Measurements from ENCODE around the gene PXN.

Gene PXN

DNA sequence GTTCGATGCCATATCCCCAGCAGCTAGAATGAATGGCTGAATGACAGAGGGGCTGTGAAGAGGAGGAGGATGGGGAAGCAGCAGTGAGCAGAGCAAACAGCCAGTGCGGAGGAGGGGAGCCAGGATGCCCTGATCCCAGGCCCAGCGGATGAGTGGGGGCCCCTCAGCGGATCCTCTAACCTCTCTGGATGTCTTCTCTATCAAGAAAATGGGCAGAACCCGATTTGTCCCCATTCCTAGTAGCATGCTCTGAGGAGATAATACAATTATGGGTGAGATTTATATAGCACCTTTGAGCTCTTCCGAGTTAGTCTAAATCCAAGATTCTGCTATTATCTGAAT, 34.6 kb downstream of the PXN start:
- no peaks in the 10 kb centered on the region for H3K9me3 ChIP-seq (ENCODE audit: control insufficient read depth, insufficient read depth, low read depth, low read length)
- 0 out of 2 replicates have a peak, but pooled peaks have one; percentile 23 for TF ChIP-seq ZBTB17 (tag by site-specific recombination; IDR thresholded peaks at IDR 0.05)
- no peak for TF ChIP-seq ZNF677 (tag by site-specific recombination; IDR thresholded peaks at IDR 0.05)
- TF ChIP-seq ZNF24 (tag by site-specific recombination; IDR thresholded peaks at IDR 0.05) = 0 out of 2 replicates have a peak, but pooled peaks have one; percentile 4
- peak overlapping the region; percentile 59 for H3K27ac ChIP-seq (ENCODE audit: extremely low read depth, low read depth, low read length)
- CTCF ChIA-PET = interaction anchor here (0.6 to 14.3 kb wide), 10 partner anchors 10 to 159 kb away, joined by 4 to 581 read pairs (median 10); partner anchors contain the start of genes PXN, RNU4-1, RNU4-2 and RPLP0
- H3K4me1 ChIP-seq (ENCODE audit: control insufficient read depth, insufficient read depth, low read length) = peaks cover 48% of the 10 kb centered on the region
- POLR2A ChIA-PET = interaction anchor here (0.5 to 10.5 kb wide), 19 partner anchors 11 to 798 kb away, joined by 3 to 194 read pairs (median 5); partner anchors contain the start of genes PXN, RNU4-1, RNU4-2 and RPLP0
- peak overlapping the region; percentile 6; the same call in 1 of the 2 replicates for H3K4me3 ChIP-seq (ENCODE audit: low read depth, low read length)
- H3K36me3 ChIP-seq (ENCODE audit: control insufficient read depth in 2 of 2, insufficient read depth in 1 of 2, low read length in 2 of 2) = peaks cover 0 to 8% of the 10 kb centered on the region in 2 experiments; a peak in 1 of 3 replicates

DNA sequence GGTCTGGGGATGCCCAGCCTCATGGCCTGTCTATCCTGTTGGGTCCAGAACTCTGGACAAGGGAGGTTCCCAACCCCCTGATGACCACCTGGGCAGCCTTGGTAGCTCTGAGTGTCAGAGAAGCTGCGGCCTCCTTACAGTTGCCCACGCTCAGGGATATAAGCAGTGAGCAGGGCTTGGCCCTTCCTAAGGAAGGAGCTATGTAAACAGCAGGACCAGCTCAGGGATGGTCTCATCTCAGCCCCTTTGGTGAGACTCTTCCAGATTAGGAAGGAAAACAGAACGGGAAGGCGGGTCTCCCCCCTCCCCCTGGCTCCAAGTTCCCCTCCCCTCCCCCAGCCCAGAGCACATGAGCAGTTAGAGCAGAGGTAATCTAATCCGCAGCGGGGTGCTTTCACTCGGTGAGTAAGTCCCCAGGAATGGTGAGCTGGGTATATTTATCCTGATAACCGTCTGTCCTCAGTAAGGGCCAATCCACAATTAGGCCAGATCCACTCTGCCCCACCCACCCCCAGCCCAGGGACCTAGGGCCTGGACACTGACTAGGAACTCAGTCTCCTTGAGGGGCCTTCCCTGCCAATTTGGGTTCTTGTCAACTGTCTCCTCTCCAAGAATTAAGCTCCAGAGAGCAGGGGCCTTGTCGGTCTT, 35.1 kb downstream of the PXN start:
- Histone ChIP-seq H3K9me3 (ENCODE audit: control insufficient read depth, insufficient read depth, low read depth, low read length) (no peaks in the 10 kb centered on the region), H3K36me3 (ENCODE audit: control insufficient read depth in 2 of 2, insufficient read depth in 1 of 2, low read length in 2 of 2) (peaks cover 0 to 8% of the 10 kb centered on the region in 2 experiments; a peak in 1 of 3 replicates), H3K4me1 (ENCODE audit: control insufficient read depth, insufficient read depth, low read length) (peaks cover 46% of the 10 kb centered on the region), H3K27ac (ENCODE audit: extremely low read depth, low read depth, low read length) (peak overlapping the region; percentile 71), H3K4me3 (ENCODE audit: low read depth, low read length) (peak overlapping the region; percentile 6; the same call in 1 of the 2 replicates)
- POLR2A ChIA-PET = interaction anchor here (0.5 to 10.5 kb wide), 18 partner anchors 10 to 798 kb away, joined by 3 to 194 read pairs (median 5); partner anchors contain the start of genes PXN, RNU4-1, RNU4-2 and RPLP0
- CTCF ChIA-PET = interaction anchor here (0.6 to 14.3 kb wide), 11 partner anchors 11 to 158 kb away, joined by 4 to 581 read pairs (median 10); partner anchors contain the start of genes PXN, RNU4-1, RNU4-2 and RPLP0
- TF ChIP-seq ZNF629 (tag by site-specific recombination; IDR thresholded peaks at IDR 0.05) = peak; percentile 53
- TF ChIP-seq ZFP69B (tag by site-specific recombination; IDR thresholded peaks at IDR 0.05) = 0 out of 2 replicates have a peak, but pooled peaks have one; percentile 16
- TF ChIP-seq, protein P1, sequence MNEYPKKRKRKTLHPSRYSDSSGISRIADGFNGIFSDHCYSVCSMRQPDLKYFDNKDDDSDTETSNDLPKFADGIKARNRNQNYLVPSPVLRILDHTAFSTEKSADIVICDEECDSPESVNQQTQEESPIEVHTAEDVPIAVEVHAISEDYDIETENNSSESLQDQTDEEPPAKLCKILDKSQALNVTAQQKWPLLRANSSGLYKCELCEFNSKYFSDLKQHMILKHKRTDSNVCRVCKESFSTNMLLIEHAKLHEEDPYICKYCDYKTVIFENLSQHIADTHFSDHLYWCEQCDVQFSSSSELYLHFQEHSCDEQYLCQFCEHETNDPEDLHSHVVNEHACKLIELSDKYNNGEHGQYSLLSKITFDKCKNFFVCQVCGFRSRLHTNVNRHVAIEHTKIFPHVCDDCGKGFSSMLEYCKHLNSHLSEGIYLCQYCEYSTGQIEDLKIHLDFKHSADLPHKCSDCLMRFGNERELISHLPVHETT (tag by site-specific recombination; IDR thresholded peaks at IDR 0.05) = 0 out of 2 replicates have a peak, but pooled peaks have one; percentile 43
- TF ChIP-seq KLF8 (tag by site-specific recombination; IDR thresholded peaks at IDR 0.05) = peak; percentile 69
- 0 out of 2 replicates have a peak, but pooled peaks have one; percentile 45 for TF ChIP-seq ZNF660 (tag by site-specific recombination; IDR thresholded peaks at IDR 0.05)
- TF ChIP-seq ZBTB48 (tag by site-specific recombination; IDR thresholded peaks at IDR 0.05) = peak; percentile 46; the same call in 1 of the 2 replicates
- peak; percentile 24; the same call in 1 of the 2 replicates for TF ChIP-seq SP2 (tag by site-specific recombination; IDR thresholded peaks at IDR 0.05)
- TF ChIP-seq, protein P2, sequence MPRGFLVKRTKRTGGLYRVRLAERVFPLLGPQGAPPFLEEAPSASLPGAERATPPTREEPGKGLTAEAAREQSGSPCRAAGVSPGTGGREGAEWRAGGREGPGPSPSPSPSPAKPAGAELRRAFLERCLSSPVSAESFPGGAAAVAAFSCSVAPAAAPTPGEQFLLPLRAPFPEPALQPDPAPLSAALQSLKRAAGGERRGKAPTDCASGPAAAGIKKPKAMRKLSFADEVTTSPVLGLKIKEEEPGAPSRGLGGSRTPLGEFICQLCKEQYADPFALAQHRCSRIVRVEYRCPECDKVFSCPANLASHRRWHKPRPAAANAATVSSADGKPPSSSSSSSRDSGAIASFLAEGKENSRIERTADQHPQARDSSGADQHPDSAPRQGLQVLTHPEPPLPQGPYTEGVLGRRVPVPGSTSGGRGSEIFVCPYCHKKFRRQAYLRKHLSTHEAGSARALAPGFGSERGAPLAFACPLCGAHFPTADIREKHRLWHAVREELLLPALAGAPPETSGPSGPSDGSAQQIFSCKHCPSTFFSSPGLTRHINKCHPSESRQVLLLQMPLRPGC (tag by site-specific recombination; IDR thresholded peaks at IDR 0.05) = 0 out of 2 replicates have a peak, but pooled peaks have one; percentile 33
- 0 out of 2 replicates have a peak, but pooled peaks have one; percentile 30 for TF ChIP-seq BCL11A (tag by site-specific recombination; IDR thresholded peaks at IDR 0.05; ENCODE audit: low read depth)
- TF ChIP-seq BCL11B (tag by site-specific recombination; IDR thresholded peaks at IDR 0.05; ENCODE audit: low read depth) = 0 out of 2 replicates have a peak, but pooled peaks have one; percentile 23
- TF ChIP-seq ZNF335 (tag by site-specific recombination; conservative IDR thresholded peaks at IDR 0.05) = peak; percentile 6
- 0 out of 2 replicates have a peak, but pooled peaks have one; percentile 18 for TF ChIP-seq ZNF423 (tag by site-specific recombination; IDR thresholded peaks at IDR 0.05)
- TF ChIP-seq KLF9 (tag by site-specific recombination; IDR thresholded peaks at IDR 0.05; ENCODE audit: low read depth) = 0 out of 2 replicates have a peak, but pooled peaks have one; percentile 36
- TF ChIP-seq, protein P3, sequence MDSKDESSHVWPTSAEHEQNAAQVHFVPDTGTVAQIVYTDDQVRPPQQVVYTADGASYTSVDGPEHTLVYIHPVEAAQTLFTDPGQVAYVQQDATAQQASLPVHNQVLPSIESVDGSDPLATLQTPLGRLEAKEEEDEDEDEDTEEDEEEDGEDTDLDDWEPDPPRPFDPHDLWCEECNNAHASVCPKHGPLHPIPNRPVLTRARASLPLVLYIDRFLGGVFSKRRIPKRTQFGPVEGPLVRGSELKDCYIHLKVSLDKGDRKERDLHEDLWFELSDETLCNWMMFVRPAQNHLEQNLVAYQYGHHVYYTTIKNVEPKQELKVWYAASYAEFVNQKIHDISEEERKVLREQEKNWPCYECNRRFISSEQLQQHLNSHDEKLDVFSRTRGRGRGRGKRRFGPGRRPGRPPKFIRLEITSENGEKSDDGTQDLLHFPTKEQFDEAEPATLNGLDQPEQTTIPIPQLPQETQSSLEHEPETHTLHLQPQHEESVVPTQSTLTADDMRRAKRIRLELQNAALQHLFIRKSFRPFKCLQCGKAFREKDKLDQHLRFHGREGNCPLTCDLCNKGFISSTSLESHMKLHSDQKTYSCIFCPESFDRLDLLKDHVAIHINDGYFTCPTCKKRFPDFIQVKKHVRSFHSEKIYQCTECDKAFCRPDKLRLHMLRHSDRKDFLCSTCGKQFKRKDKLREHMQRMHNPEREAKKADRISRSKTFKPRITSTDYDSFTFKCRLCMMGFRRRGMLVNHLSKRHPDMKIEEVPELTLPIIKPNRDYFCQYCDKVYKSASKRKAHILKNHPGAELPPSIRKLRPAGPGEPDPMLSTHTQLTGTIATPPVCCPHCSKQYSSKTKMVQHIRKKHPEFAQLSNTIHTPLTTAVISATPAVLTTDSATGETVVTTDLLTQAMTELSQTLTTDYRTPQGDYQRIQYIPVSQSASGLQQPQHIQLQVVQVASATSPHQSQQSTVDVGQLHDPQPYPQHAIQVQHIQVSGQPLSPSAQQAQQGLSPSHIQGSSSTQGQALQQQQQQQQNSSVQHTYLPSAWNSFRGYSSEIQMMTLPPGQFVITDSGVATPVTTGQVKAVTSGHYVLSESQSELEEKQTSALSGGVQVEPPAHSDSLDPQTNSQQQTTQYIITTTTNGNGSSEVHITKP (tag by site-specific recombination; IDR thresholded peaks at IDR 0.05) = peak; percentile 47; the same call in 1 of the 2 replicates
- 0 out of 2 replicates have a peak, but pooled peaks have one; percentile 34 for TF ChIP-seq MZF1 (tag by site-specific recombination; IDR thresholded peaks at IDR 0.05; ENCODE audit: borderline replicate concordance)
- 0 out of 2 replicates have a peak, but pooled peaks have one; percentile 36 for TF ChIP-seq GLIS2 (tag by site-specific recombination; IDR thresholded peaks at IDR 0.05)
- 0 out of 2 replicates have a peak, but pooled peaks have one; percentile 34 for TF ChIP-seq ZSCAN30 (tag by site-specific recombination; IDR thresholded peaks at IDR 0.05)
- TF ChIP-seq, protein P4, sequence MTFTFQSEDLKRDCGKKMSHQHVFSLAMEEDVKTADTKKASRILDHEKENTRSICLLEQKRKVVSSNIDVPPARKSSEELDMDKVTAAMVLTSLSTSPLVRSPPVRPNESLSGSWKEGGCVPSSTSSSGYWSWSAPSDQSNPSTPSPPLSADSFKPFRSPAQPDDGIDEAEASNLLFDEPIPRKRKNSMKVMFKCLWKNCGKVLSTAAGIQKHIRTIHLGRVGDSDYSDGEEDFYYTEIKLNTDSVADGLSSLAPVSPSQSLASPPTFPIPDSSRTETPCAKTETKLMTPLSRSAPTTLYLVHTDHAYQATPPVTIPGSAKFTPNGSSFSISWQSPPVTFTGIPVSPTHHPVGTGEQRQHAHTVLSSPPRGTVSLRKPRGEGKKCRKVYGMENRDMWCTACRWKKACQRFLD (tag by site-specific recombination; IDR thresholded peaks at IDR 0.05) = no peak
- peak; percentile 88 for TF ChIP-seq GLIS1 (tag by site-specific recombination; IDR thresholded peaks at IDR 0.05)
- peak; percentile 78 for TF ChIP-seq SP7 (tag by site-specific recombination; IDR thresholded peaks at IDR 0.05)

Data from HEK293 (cell line).